Putamen (tissue), 1 donor: ENCODE results near the gene SLC22A17.

Source experiments
- DNase-seq: peaks from one replicate; pipeline ENCODE4 v3.0.0-alpha.2; 2016; ENCODE audit warnings: low spot score

The SLC22A17 gene

DNA sequence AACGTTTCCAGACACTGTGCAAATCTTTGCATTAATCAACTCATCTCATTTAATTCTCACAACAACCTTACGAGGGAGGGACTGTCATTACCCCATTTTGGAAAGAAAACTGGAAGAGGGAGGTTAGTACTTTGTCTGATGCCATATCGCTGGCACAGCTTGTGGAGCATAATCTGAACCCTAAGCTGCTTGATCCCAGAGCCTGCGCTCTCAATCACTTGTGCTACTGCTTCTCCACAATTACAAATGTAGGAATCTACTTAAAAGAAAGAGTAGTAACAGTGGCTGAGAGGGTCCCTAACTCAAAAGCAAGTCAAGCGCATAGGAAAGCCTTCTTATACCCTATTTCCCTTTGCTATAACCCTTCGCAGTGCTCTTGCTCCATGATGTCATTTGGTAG is 9.1 kb upstream of the SLC22A17 start:
- no peak for DNase-seq

GRCh38 chr14:23361320-23361719 is 8.6 kb upstream of the SLC22A17 start:
- peak; percentile 73 for DNase-seq

DNA sequence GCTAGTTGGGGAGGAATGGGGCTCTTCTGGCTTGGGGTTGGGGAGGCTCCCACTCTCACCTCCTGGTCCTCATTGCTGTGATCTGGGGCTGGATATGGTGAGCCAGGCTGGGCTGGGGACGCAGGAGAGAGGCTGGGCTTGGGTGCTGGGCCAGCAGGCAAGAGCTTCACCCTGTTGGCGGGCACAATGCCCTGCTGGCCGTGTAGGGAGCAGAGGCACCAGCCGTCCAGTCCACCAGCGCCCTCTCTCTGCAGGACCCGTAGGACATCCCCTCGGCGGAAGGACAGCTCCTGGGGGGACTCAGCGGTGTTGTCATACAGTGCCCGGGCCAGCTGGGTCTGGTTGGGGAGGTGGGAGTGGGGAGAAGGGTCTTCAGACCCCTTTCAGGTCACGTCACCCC is 7.8 kb upstream of the SLC22A17 start:
- peak; percentile 80 for DNase-seq

DNA sequence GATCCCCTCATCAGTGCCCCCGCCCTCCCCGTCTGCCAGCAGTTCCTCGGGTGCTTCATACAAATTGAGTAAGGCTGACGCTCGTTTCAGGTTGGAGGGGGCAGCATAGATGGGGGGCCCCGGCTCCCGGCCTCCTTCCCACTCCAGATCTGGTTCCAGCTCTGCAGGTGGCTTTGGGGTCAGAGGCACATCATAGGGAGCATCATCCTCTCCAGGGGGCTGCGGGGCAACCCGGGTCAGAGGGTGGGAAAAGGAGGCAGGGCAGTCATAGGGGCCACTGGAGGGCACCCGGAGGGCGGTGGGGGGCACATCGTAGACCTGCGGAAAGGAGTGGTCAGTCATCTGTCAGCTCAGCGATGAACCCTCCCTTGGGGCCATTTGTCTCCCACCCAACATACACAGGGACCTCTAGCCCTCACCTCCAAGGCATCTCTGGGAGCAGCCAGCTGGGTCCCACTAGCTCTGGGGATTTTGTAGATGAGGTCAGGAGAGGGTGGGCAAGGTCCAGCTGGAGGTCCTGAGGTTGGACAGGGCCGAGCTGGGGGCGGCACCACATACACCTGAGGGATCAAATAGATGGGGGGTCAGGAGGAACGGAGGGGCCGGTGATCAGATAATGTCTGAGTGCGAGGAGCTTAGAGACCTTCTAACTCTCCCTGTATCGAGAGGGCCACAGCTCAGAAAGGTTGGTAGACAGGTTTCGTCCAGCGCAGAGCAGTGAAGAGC is 7.2 kb upstream of the SLC22A17 start:
- DNase-seq = no peak

- DNase-seq = no peak
Measured at GRCh38 chr14:23359167-23359626, 6.5 kb upstream of the SLC22A17 start.

DNA sequence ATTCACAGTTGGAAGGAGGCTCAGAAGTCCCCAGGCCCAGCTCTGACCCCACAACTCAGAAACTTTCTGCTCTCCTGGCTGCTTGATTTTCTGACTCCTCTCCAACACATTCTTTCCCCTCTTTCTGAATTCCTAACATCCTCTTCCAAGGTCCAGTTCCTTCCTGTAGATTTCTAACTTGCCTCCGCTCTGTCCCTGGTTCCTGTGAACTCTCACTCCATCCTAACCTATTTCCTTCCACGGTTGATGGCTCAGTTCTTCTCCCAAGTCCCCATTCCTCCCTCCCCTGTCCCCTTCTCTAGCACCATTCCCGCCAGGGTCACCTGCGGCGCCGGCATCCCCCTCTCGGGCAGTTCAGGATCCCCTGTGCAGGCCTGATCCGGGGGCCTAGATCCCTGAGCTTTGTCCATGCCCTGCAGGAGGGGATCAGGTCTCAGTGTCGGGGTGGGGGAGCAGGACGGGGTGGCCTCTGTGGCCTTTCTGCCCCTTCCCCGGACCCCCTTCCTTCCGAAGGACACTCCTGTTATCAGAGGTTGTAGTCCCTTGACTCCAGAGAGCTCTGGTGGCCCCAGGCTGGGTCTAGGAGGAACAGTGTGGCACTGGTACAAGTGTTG is 6.0 kb upstream of the SLC22A17 start:
- DNase-seq = no peak

GRCh38 chr14:23358042-23358441 is 5.4 kb upstream of the SLC22A17 start:
- DNase-seq = no peak

GRCh38 chr14:23357261-23357660 is 4.6 kb upstream of the SLC22A17 start:
- DNase-seq = no peak

- DNase-seq = no peak
Measured at GRCh38 chr14:23356662-23357061, 4.0 kb upstream of the SLC22A17 start.

- DNase-seq = no peak
Measured at GRCh38 chr14:23355871-23356435, 3.3 kb upstream of the SLC22A17 start.

- DNase-seq = no peak
Measured at GRCh38 chr14:23354990-23355389, 2.3 kb upstream of the SLC22A17 start.

GRCh38 chr14:23353433-23353780 is 720 bp upstream of the SLC22A17 start:
- DNase-seq = no peak

DNA sequence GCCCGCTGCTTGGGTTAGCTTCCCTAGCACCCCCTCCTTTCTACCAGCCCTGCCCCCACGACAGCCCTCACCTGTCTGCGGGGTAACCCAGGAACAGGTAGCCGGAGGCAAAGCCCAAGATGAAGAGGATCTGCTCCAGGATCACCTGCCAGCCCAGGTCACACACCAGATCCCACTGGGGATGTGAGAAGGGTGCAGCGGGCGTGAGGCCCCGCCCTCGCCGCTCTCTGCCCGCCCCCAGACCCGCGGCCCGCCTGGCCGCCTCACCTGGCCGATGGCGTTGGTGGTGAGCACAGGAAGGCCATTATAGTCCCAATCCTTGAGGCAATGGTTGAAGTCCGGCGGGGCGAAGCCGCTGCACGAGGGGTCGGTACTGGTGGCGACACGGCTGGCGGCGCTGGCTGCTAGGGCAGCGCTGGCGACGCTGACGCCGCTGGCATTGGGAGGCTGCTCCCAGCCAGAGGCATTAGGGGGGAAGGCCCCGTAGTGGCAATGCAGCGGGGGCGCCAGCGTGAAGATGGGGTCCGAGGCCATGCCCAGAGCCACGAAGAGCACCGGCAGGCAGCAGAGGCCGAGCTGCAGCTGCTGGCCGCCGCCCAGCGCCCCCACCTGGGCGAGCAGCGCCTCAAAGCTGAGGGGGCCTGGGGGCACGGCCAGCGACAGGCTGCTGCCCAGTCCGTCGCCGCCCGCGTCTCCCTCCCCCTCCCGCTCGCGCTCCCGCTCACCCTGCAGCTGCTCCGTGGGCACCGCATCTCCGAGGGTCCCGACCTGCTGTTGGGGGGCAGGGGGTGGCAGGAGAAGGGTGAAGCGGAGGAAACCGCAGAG is 794 bp downstream of the SLC22A17 start:
- peak; percentile 49 for DNase-seq

GRCh38 chr14:23349156-23349845 is 3.4 kb downstream of the SLC22A17 start:
- DNase-seq = no peak

GRCh38 chr14:23348297-23348655 is 4.4 kb downstream of the SLC22A17 start:
- no peak for DNase-seq

DNA sequence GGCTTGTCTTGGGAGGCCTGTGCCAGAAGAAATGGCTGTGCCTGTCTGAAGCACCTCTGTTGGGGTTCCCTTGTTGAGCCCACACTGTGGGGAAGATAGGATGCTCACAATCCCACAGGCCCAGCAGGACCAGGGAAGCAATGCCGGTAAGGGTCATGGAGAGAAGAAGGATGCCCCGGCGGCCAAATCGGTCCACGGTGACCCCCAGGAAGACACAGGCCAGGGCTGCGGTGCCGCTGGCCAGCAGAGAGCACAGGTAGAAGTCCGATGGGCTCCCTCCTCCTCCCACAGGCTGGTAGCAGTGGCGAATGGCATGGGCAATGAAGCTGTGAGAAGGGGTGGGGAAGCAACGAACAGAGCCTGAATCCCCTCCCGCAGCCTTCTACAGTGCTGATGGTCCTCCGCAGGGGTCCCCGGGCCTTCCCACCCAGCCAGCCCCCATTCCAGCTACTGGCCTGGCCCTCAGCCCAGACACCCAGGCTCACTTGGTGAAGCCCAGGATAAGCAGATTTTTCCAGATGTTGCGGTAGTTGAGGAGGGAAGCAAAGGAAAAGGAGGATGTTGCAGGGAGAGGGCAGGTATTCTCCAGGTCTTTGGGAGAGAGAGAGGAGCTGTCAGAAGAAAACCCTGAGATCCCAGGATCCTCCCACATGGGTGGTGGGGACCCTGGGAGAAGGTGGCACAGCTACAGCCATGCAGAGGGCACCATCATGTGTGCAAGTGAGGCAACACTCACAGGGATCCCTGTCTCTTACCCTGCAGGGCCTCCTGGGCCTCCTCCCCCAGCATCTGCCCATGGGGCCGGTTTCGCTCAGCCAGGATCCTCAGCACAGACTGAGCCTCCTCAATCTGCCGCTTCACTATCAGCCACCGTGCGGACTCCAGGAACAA is 5.0 kb downstream of the SLC22A17 start:
- no peak for DNase-seq

GRCh38 chr14:23346693-23347405 is 5.8 kb downstream of the SLC22A17 start:
- no peak for DNase-seq

DNA sequence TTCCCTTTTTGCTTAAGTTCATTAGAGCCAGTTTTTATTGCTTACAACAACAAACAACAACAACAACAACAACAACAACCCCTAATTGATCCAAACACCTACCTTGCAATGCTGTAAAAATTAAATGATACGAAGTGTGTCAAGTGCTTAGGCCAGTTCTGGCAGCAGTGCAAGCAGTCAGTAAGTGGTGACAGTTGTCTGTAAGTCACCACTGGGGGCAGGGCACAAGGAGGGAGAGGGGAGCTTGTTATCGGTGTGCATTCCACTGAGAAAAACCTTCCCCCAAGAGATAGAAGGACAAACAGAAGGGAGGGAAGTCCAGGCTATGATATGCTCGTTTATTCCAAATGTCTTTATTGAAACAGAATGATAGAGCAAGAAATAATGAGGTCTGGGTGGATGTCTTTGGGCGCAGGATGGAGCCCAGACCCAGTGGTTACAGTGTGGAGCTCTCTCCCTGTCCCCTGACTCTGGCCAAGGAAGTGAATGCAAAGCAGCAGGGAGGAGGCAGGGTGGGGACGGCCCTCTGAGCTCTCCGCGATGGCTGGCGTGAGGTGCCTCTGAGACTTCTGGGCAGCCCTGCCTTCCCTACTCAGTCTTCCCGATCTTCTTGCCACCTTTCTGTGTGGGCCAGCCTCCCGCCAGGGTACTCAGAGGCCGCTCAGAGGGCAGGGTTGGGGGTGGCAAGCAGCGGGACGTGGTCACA is 6.5 kb downstream of the SLC22A17 start:
- DNase-seq = no peak

DNA sequence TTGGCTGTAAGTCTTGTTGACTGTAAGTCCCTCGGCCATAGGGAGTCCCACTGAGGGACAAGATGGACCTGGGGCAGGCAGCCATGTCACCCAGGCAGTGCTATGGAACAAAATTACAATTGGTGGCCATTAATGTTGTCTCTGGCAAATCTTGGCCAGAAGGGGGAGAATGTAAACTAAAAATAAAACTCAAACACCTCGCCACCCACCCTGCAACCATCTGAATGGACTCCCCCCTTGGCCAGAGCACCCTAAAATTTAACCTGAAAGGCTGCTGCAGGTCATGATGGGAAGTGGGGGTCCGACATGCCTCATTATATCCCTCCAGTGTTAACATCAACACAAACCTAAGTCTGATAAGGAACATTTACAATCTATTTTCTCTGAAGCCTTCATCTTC is 8.2 kb downstream of the SLC22A17 start:
- no peak for DNase-seq
